ENCODE measurements around the gene FRMD4A.
"Not testable (repeated sequence)": the region's sequence is repeated elsewhere in the genome, so short reads cannot be mapped to it uniquely, and the experiment has no call there.

Gene FRMD4A

GRCh38 chr10:13829790-13830189 is 500.9 kb downstream of the FRMD4A start:
- DNase-seq: no peak

GRCh38 chr10:13828284-13828683 is 502.4 kb downstream of the FRMD4A start:
- DNase-seq: not testable (repeated sequence)

- no peak for DNase-seq
These were observed 503.5 kb downstream of the FRMD4A start for GRCh38 chr10:13827076-13827797.

GRCh38 chr10:13823709-13824405 is 506.9 kb downstream of the FRMD4A start:
- no peak for DNase-seq

- DNase-seq: peak; percentile 27 to 71
These were observed 507.5 kb downstream of the FRMD4A start for GRCh38 chr10:13823096-13823708.

GRCh38 chr10:13822490-13822889 is 508.2 kb downstream of the FRMD4A start:
- no peak for DNase-seq

GRCh38 chr10:13820964-13821337 is 509.8 kb downstream of the FRMD4A start:
- DNase-seq: no peak

GRCh38 chr10:13820119-13820963 is 510.4 kb downstream of the FRMD4A start:
- no peak for DNase-seq

GRCh38 chr10:13816195-13816925 is 514.4 kb downstream of the FRMD4A start:
- no peak for DNase-seq

GRCh38 chr10:13815756-13816155 is 515.0 kb downstream of the FRMD4A start:
- no peak for DNase-seq

- DNase-seq: no peak
These were observed 517.2 kb downstream of the FRMD4A start for GRCh38 chr10:13813550-13813949.

GRCh38 chr10:13812804-13813203 is 517.9 kb downstream of the FRMD4A start:
- no peak for DNase-seq

GRCh38 chr10:13810568-13810967 is 520.2 kb downstream of the FRMD4A start:
- no peak for DNase-seq

GRCh38 chr10:13809427-13809826 is 521.3 kb downstream of the FRMD4A start:
- DNase-seq: no peak

GRCh38 chr10:13808556-13809391 is 522.0 kb downstream of the FRMD4A start:
- DNase-seq: no peak

GRCh38 chr10:13806419-13806818 is 524.3 kb downstream of the FRMD4A start:
- no peak for DNase-seq

GRCh38 chr10:13803566-13804554 is 526.9 kb downstream of the FRMD4A start:
- peak; percentile 37 to 75 for DNase-seq

- no peak for DNase-seq
These were observed 528.8 kb downstream of the FRMD4A start for GRCh38 chr10:13801907-13802288.

GRCh38 chr10:13801156-13801906 is 529.4 kb downstream of the FRMD4A start:
- DNase-seq: no peak

Data from NCI-H526 (cell line).